GM12865 (cell line): ENCODE measurements around the gene PRSS33.

ENCODE experiments used
- DNase-seq: peaks from one replicate; pipeline ENCODE4 v3.0.0; 2010; ENCODE audit warnings: low read depth
- H3K4me3 ChIP-seq: 2 replicates; pipeline ENCODE4 v1.5.1; 2011; ENCODE audit warnings: mild to moderate bottlenecking, low read depth, low read length, control low read depth
- CTCF ChIP-seq: IDR thresholded peaks from 2 replicates; pipeline ENCODE4 v1.5.1; 2011; ENCODE audit warnings: low read length, control low read depth, low read depth, inconsistent platforms; ENCODE audit not compliant: insufficient read depth; ENCODE audit errors: missing control alignments

Gene PRSS33

GRCh38 chr16:2829501-2830354, 42.4 kb upstream of the PRSS33 start, which contains the start of gene ZG16B:
ZG16B (plus strand) TSS chr16:2830303; CDS start chr16:2830442, 139 bp downstream.
- DNase-seq: peak; percentile 44
- TF ChIP-seq CTCF: no peak
- peak within 1 kb of the TSS; percentile 50 for H3K4me3 ChIP-seq

- TF ChIP-seq CTCF: no peak
- DNase-seq: no peak
- no peak overlapping the region for H3K4me3 ChIP-seq
Measured at GRCh38 chr16:2828876-2829430, 41.6 kb upstream of the PRSS33 start.

- H3K4me3 ChIP-seq: no peak overlapping the region
- DNase-seq: no peak
- TF ChIP-seq CTCF: no peak
Measured at GRCh38 chr16:2828521-2828840, 41.1 kb upstream of the PRSS33 start.

- TF ChIP-seq CTCF: no peak
- no peak overlapping the region for H3K4me3 ChIP-seq
- no peak for DNase-seq
Measured at GRCh38 chr16:2827831-2828520, 40.6 kb upstream of the PRSS33 start.

- no peak for DNase-seq
- H3K4me3 ChIP-seq: no peak overlapping the region
- TF ChIP-seq CTCF: no peak
Measured at GRCh38 chr16:2827374-2827791, 40.0 kb upstream of the PRSS33 start.

DNA sequence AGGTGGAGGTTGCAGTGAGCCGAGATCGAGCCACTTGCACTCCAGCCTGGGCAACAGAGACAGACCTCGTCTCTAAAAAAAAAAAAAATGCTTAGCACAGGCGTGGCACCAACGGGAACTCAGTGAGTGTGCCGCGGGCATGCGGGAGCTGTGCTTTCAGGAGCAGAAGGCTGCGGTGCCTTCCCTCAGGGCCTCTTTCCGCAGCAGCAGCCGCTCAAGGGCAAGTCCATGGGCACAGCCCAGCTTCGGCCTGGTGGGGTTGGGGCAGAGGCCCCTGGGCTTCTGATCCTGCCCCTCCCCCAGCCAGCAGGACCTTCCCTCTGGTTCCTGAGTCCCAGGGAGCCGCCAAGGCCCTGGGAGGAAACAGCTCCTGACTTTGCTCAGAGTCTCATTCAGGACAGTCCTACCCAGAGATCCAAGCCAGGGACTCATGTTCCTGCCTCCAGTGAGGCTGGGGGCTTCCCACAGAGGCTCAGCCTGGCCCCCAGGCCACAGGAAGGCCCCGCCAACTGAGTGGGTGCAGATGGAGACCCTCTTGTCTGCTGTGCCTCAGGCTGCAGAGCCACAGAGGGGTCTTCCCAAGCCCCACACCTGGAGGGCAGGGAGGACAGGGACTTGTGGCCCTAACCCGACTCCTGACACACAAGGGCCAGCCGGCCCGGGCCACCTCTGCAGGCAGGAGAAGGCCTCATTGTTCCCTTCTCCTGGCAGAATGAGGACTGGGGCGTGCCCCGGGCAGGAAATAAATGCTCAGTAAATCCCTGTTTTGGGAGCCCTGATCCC, 39.4 kb upstream of the PRSS33 start:
- no peak overlapping the region for H3K4me3 ChIP-seq
- no peak for DNase-seq
- no peak for TF ChIP-seq CTCF
